Measurements from ENCODE around the gene UBTD2.

DNA sequence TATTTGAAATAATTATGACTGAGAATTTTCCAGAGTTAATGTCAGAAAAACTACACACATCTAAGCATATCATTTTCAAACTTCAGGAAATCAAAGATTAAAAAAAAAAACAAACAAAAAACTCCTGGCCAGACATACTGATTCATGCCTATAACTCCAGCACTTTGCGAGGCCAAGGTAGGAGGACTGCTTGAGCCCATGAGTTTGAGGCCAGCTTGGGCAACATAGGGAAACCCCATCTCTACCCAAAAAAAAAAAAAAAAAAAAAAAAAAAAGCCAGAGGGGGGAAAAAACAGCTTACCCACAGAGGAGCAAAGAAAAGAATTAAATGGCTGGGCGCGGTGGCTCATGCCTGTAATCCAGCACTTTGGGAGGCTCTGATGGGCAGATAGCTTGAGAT is 67.2 kb downstream of the UBTD2 start:
- TF ChIP-seq, protein P1, sequence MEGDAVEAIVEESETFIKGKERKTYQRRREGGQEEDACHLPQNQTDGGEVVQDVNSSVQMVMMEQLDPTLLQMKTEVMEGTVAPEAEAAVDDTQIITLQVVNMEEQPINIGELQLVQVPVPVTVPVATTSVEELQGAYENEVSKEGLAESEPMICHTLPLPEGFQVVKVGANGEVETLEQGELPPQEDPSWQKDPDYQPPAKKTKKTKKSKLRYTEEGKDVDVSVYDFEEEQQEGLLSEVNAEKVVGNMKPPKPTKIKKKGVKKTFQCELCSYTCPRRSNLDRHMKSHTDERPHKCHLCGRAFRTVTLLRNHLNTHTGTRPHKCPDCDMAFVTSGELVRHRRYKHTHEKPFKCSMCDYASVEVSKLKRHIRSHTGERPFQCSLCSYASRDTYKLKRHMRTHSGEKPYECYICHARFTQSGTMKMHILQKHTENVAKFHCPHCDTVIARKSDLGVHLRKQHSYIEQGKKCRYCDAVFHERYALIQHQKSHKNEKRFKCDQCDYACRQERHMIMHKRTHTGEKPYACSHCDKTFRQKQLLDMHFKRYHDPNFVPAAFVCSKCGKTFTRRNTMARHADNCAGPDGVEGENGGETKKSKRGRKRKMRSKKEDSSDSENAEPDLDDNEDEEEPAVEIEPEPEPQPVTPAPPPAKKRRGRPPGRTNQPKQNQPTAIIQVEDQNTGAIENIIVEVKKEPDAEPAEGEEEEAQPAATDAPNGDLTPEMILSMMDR (IDR thresholded peaks at IDR 0.05): no peak
- TF ChIP-seq ZNF263 (CRISPR knock-in tag; IDR thresholded peaks at IDR 0.05; ENCODE audit: low read depth) (no peak), IRF2 (CRISPR knock-in tag; IDR thresholded peaks at IDR 0.05; ENCODE audit: borderline replicate concordance, low read depth) (no peak), KAT7 (CRISPR knock-in tag; IDR thresholded peaks at IDR 0.05; ENCODE audit: borderline replicate concordance) (no peak), SMAD3 (CRISPR knock-in tag; IDR thresholded peaks at IDR 0.05; ENCODE audit: borderline replicate concordance) (no peak), ZNF317 (CRISPR knock-in tag; IDR thresholded peaks at IDR 0.05; ENCODE audit: borderline replicate concordance, low read depth) (no peak)
- TF ChIP-seq, protein P2, sequence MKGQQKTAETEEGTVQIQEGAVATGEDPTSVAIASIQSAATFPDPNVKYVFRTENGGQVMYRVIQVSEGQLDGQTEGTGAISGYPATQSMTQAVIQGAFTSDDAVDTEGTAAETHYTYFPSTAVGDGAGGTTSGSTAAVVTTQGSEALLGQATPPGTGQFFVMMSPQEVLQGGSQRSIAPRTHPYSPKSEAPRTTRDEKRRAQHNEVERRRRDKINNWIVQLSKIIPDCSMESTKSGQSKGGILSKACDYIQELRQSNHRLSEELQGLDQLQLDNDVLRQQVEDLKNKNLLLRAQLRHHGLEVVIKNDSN (CRISPR knock-in tag; IDR thresholded peaks at IDR 0.05): no peak
- TF ChIP-seq, protein P3, sequence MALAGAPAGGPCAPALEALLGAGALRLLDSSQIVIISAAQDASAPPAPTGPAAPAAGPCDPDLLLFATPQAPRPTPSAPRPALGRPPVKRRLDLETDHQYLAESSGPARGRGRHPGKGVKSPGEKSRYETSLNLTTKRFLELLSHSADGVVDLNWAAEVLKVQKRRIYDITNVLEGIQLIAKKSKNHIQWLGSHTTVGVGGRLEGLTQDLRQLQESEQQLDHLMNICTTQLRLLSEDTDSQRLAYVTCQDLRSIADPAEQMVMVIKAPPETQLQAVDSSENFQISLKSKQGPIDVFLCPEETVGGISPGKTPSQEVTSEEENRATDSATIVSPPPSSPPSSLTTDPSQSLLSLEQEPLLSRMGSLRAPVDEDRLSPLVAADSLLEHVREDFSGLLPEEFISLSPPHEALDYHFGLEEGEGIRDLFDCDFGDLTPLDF (CRISPR knock-in tag; IDR thresholded peaks at IDR 0.05): no peak
- TF ChIP-seq, protein P4, sequence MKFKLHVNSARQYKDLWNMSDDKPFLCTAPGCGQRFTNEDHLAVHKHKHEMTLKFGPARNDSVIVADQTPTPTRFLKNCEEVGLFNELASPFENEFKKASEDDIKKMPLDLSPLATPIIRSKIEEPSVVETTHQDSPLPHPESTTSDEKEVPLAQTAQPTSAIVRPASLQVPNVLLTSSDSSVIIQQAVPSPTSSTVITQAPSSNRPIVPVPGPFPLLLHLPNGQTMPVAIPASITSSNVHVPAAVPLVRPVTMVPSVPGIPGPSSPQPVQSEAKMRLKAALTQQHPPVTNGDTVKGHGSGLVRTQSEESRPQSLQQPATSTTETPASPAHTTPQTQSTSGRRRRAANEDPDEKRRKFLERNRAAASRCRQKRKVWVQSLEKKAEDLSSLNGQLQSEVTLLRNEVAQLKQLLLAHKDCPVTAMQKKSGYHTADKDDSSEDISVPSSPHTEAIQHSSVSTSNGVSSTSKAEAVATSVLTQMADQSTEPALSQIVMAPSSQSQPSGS (CRISPR knock-in tag; IDR thresholded peaks at IDR 0.05; ENCODE audit: borderline replicate concordance, low read depth): no peak
- TF ChIP-seq, protein P5, sequence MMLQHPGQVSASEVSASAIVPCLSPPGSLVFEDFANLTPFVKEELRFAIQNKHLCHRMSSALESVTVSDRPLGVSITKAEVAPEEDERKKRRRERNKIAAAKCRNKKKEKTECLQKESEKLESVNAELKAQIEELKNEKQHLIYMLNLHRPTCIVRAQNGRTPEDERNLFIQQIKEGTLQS (CRISPR knock-in tag; conservative IDR thresholded peaks at IDR 0.05): no peak

All from WTC11 (cell line).